ENCODE results near the gene GRIP2. TPM values are rescaled to one million over a fixed set of nuclear protein-coding genes. Genes with fewer than 3 reads are reported as not detected.

GRIP2 gene
- total RNA-seq, 4 donors from 2014 or later = 0.77 to 8.0 (median 2.1) TPM

- Histone ChIP-seq H3K27ac (no peak overlapping the region), H3K4me3 (no peak overlapping the region), H3K27me3 (no peaks in the 10 kb centered on the region), H3K9me3 (no peaks in the 10 kb centered on the region), H3K4me1 (no peaks in the 10 kb centered on the region), H3K36me3 (no peaks in the 10 kb centered on the region)
- TF ChIP-seq, protein P1, sequence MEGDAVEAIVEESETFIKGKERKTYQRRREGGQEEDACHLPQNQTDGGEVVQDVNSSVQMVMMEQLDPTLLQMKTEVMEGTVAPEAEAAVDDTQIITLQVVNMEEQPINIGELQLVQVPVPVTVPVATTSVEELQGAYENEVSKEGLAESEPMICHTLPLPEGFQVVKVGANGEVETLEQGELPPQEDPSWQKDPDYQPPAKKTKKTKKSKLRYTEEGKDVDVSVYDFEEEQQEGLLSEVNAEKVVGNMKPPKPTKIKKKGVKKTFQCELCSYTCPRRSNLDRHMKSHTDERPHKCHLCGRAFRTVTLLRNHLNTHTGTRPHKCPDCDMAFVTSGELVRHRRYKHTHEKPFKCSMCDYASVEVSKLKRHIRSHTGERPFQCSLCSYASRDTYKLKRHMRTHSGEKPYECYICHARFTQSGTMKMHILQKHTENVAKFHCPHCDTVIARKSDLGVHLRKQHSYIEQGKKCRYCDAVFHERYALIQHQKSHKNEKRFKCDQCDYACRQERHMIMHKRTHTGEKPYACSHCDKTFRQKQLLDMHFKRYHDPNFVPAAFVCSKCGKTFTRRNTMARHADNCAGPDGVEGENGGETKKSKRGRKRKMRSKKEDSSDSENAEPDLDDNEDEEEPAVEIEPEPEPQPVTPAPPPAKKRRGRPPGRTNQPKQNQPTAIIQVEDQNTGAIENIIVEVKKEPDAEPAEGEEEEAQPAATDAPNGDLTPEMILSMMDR (IDR thresholded peaks at IDR 0.05) = no peak
- no peak for DNase-seq
- intact Hi-C loops (cut with DNase I; ENCODE audit: low total_unique reads) = loop anchor here (5.0 to 10.0 kb wide), 2 partner anchors 61 to 203 kb away; partner anchors contain the start of gene SLC6A6
Observed at GRCh38 chr3:14465425-14465824, 74.7 kb downstream of the GRIP2 start.

DNA sequence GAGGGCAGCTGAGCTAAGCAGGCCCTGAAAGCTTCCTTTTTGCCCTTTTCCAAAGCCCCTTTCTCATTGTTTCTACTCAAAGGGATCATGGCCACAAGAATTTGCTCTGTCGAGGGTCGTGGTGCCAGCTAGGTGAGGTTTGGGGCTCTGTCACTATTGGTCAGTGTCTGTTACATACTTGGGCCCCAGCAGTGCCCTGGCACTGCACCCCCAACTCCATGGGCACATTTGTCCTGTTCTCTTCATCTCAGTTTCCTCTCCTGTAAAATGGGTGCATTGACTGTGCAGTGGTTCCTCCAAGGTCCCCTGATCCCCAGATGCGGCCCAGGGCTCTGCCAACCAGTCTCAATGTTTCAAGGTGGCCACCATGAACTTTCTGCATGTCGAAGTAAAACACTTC is 75.6 kb downstream of the GRIP2 start:
- Histone ChIP-seq H3K27ac (no peak overlapping the region), H3K36me3 (no peaks in the 10 kb centered on the region), H3K9me3 (no peaks in the 10 kb centered on the region), H3K4me1 (no peaks in the 10 kb centered on the region), H3K4me3 (no peak overlapping the region), H3K27me3 (no peaks in the 10 kb centered on the region)
- intact Hi-C loops (cut with DNase I; ENCODE audit: low total_unique reads) = loop anchor here (10.0 kb wide), 1 partner anchor 60 kb away; the partner anchor contains the start of gene SLC6A6
- no peak for TF ChIP-seq POLR2A (IDR thresholded peaks at IDR 0.05)
- TF ChIP-seq, protein P1 (IDR thresholded peaks at IDR 0.05) = no peak
- DNase-seq = no peak

DNA sequence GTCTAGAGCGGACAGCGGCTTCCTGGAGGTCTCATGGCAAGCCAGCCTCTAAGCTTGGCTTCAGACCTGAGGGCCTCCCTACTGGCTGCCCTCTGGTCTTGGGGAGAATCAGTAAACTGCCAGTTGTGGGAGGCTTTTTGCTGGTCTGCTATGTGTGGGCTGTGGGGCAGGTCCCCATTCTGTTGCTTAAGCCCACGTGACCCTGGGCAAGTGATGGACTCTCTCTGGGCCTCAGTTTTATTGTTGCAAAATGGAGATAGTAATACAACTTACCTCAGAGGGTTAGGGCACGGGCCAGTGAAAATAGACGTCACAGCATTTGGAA is 76.0 kb downstream of the GRIP2 start:
- Histone ChIP-seq H3K36me3 (no peaks in the 10 kb centered on the region), H3K4me1 (no peaks in the 10 kb centered on the region)
- intact Hi-C loops (cut with DNase I; ENCODE audit: low total_unique reads) = loop anchor here (10.0 kb wide), 1 partner anchor 59 kb away; the partner anchor contains the start of gene SLC6A6

GRCh38 chr3:14463330-14464140 is 76.6 kb downstream of the GRIP2 start:
- Histone ChIP-seq H3K36me3 (no peaks in the 10 kb centered on the region), H3K9me3 (no peaks in the 10 kb centered on the region), H3K27me3 (no peaks in the 10 kb centered on the region), H3K4me1 (no peaks in the 10 kb centered on the region), H3K27ac (no peak overlapping the region), H3K4me3 (no peak overlapping the region)
- no peak for DNase-seq
- TF ChIP-seq POLR2A (IDR thresholded peaks at IDR 0.05) = no peak
- TF ChIP-seq, protein P1 (IDR thresholded peaks at IDR 0.05) = no peak
- intact Hi-C loops (cut with DNase I; ENCODE audit: low total_unique reads) = loop anchor here (10.0 kb wide), 1 partner anchor 59 kb away; the partner anchor contains the start of gene SLC6A6

More for the DNA sequence above, 76.0 kb downstream of the GRIP2 start:
- no peak overlapping the region for H3K27ac ChIP-seq
- no peaks in the 10 kb centered on the region for H3K27me3 ChIP-seq
- TF ChIP-seq, protein P1 (IDR thresholded peaks at IDR 0.05) = no peak
- TF ChIP-seq POLR2A (IDR thresholded peaks at IDR 0.05) = no peak
- H3K4me3 ChIP-seq = no peak overlapping the region
- no peaks in the 10 kb centered on the region for H3K9me3 ChIP-seq
- DNase-seq = no peak

DNA sequence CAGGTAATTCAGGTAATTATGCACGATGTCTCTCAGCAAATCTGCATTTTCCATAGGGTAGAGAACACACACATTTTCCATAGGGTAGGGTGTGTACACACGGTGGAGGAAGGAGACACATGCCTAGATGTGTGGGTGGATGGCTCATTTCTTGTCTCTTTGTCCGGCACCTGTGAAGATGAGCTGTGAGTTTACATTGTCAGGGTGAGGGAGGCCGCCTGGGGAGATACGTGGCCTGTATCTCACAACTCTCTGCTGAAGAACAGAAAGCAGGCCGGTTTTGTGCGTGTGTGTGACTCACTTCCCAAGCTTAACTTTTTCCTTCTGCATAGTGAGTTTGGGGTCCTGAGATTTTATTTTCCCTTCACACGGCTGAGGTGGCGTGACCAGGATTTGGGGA is 77.4 kb downstream of the GRIP2 start:
- H3K4me1 ChIP-seq = no peaks in the 10 kb centered on the region
- no peaks in the 10 kb centered on the region for H3K9me3 ChIP-seq
- no peak overlapping the region for H3K27ac ChIP-seq
- H3K36me3 ChIP-seq = no peaks in the 10 kb centered on the region
- H3K27me3 ChIP-seq = no peaks in the 10 kb centered on the region
- H3K4me3 ChIP-seq = no peak overlapping the region
- TF ChIP-seq, protein P1 (IDR thresholded peaks at IDR 0.05) = no peak
- no peak for TF ChIP-seq POLR2A (IDR thresholded peaks at IDR 0.05)
- intact Hi-C loops (cut with DNase I; ENCODE audit: low total_unique reads) = loop anchor here (10.0 kb wide), 1 partner anchor 58 kb away; the partner anchor contains the start of gene SLC6A6
- DNase-seq = no peak
